Mucosa of gallbladder (tissue), 1 donor: ENCODE results near the gene EEIG2. TPM values are rescaled to one million over a fixed set of nuclear protein-coding genes. Genes with fewer than 3 reads are reported as not detected.

Experiments
- DNase-seq: peaks from one replicate; pipeline ENCODE4 v3.0.0-alpha.2; 2020; ENCODE audit warnings: low spot score
- total RNA-seq: library from RNA; stranded (reverse); gene quantifications from one replicate; pipeline ENCODE4 v1.2.1, GENCODE V29; 2021
- donor health status: DM: no; HTN: no; CAD: no.

The EEIG2 gene
- total RNA-seq, 1 donor from 2014 or later: 20.7 TPM

DNA sequence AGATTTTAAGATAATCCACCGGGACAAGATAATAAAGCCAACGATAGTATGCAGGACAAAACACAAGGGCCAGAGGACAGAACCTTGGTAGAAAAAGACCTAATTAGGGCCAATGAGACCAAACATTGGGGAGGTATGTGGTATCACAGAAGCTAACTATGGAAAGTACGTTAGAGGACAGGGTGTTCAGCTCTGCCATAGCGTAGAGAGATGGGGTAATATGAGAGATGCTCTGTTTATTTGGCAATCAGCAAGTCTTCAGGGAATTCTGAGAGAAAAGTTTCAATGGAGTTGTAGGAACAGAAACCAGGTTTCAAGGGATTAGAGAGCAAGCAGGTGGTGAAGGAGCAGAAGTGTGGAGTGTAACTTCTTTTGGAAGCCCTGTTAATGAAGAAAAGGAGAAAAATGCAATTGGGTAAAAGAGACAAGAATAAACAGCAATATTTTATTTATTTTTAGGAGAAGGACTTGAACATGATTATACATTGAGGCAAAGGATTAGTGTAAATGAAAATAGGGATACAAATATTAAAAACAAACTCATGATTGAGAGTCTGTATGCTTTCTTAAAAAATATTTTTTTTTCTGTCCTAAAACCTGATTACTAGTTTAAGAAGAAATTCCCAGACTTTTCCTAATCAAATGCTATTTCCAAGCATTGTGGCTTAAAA is 24.0 kb downstream of the EEIG2 start:
- no peak for DNase-seq

- no peak for DNase-seq
Observed at GRCh38 chr1:108584428-108584856, 24.5 kb downstream of the EEIG2 start.

- DNase-seq: no peak
Observed at GRCh38 chr1:108585313-108585712, 25.4 kb downstream of the EEIG2 start.

- DNase-seq: no peak
Observed at GRCh38 chr1:108590441-108590840, 30.5 kb downstream of the EEIG2 start.

DNA sequence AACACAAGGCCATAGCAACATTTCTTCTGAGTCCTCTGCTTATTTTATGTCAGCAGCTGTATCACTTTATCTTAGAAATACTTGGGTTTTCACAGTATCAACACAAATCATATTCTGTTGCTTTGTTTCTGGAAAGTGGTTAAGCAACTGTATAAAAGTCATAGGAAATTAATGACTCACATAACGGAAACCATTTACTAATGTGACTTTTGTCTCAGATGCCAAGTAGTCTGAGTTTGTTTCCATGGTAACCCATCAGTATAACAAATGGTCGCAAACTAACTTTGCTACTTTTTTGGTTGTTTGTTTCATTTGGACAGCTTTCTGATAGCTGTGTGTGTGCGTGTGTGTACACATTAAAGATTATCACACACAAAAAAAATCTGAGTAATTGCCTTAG is 31.1 kb downstream of the EEIG2 start:
- no peak for DNase-seq

GRCh38 chr1:108591466-108591865 is 31.6 kb downstream of the EEIG2 start:
- no peak for DNase-seq

DNA sequence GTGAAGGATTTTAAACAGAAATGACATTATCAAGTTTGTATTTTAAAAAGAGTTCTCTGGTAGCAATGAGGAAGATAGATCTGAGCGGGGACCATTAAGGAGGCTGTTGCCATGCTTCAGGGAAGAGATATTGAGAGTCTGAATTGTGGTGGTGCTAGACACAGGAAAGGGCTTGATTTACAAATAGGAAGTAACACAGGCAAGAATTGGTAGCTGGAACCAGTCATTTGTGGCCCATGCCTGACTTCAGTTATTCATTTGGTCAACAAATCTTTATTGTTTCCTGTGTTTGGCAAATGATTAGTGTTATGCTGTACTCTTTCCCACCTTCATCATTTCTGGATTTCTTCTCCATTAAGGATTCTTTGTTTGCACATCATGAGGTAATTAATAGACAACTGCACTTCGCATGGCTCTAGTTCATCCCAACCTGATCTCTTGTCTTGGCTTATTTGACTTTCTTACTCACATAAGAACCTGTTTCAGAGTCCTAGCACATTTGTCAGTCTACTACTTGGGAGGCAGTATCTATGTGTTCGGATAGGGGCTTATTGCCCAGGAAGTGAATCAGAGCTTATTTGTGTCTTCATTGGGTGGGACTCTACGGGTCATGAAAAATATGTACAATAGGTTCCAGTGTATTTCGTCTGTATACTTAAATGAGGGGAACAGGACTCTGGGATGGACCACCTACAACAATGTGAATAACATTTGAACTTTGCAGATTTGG is 32.3 kb downstream of the EEIG2 start:
- no peak for DNase-seq

DNA sequence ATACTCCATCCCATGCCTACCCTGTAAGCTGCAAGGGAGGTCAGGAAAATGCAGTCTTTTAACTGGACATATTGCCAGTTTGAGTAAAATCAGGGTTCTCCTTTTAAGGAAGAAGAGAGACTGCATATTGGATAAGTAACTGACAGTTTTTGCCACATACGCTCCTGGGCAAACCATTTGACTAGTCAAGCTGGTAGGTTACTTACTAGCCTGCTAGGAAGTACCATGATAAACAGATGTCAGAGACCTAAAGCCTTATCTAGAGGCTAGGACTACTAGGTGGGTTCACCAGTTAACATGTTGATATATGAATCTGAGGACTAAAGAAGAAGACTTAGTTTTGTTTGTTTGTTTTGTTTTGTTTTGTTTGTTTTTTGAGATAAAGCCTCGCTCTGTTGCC is 33.5 kb downstream of the EEIG2 start:
- no peak for DNase-seq

DNA sequence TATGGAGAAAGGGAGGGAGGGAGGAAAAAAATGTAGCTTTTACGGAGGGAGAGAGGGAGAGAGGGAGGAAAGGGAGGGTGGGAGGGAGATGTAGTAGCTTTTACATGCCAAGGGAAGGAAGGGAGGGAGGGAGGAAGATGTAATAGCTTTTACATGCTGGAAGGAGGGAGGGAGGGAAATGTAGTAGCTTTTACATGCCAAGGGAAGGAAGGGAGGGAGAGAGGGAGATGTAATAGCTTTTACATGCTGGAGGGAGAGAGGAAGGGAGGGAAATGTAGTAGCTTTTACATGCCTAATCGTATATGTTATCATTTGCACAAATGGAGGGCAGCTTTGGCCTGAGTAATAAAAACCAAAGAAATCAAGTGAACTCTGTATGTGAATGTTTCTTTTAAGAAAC is 35.6 kb downstream of the EEIG2 start:
- no peak for DNase-seq

- DNase-seq: no peak
Observed at GRCh38 chr1:108597041-108597440, 37.1 kb downstream of the EEIG2 start.

- DNase-seq: no peak
Observed at GRCh38 chr1:108598340-108598739, 38.4 kb downstream of the EEIG2 start.

GRCh38 chr1:108600504-108600903 is 40.6 kb downstream of the EEIG2 start:
- no peak for DNase-seq

- no peak for DNase-seq
Observed at GRCh38 chr1:108601708-108602410, 42.0 kb downstream of the EEIG2 start.

DNA sequence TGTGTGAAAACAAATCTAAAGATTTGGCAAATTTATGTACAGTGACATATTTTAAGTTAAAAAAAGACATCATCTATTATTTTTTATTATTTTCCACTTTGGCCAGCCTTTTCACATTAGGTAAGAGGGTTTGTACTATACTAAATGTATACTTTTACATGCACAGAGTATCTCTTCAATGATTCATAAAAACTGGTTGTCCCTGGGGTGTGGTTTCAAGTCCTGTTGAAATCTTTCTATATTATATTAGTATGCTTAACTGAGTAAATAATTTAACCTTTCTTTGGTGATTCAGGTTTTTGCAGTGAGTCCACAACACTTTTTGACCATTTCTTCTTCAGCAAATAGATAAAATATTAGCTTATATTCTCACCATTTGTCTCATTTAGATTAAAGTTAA is 45.7 kb downstream of the EEIG2 start:
- no peak for DNase-seq

DNA sequence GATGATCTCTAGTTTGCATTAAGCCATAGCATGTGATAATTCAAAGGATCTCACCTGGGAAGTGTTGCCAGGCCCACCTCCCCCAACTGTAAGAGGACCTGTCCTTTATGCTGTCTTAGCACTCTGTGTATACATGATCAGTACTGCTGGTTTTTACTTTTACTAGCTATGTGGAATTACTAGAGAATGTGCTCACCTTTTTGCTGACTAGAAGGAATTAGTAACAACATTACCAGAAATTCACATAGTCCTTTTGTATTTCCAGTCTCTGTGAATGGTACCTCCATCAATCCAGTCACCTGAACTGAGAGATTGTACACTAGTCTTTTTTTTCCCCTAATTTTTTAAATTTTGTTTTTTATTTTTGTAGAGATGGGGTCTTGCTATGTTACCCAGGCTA is 46.6 kb downstream of the EEIG2 start:
- no peak for DNase-seq

DNA sequence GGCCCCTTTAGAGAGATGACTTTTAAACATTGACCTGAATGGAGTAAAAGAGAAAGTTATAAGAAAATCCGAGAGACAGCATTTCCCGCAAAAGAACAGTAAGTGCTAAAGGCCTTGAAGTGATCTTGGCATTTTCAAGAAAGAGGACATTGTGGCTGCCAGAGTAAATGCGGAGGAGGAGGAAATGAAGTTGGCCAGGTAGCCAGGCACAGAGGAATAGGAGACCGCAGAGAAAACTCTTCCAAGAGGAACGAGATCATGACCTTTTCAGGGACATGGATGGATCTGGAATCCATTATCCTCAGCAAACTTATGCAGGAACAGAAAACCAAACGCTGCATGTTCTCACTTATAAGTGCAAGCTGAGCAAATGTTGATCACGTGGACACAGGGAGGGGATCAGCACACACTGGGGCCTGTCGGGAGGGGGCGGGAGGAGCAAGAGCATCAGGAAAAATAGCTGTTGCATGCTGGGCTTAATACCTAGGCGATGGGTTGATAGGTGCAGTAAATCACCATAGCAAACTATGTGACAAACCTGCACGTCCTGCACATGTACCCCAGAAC is 49.7 kb downstream of the EEIG2 start:
- DNase-seq: no peak

Other genes starting within 250 kb of the EEIG2 start
- not detected for gene NBPF6, start 109.8 kb upstream of the EEIG2 start, total RNA-seq
- 7.0 TPM for gene HENMT1, start 101.0 kb downstream of the EEIG2 start, total RNA-seq
- 35.3 TPM for gene PRPF38B, start 132.2 kb downstream of the EEIG2 start, total RNA-seq
- gene FNDC7, start 152.8 kb downstream of the EEIG2 start, total RNA-seq: not detected
- gene STXBP3, start 186.6 kb downstream of the EEIG2 start, total RNA-seq: 73.8 TPM